Left cardiac atrium (tissue), 4 donors: Measurements from ENCODE around the gene DLAT. TPM values are rescaled to one million over a fixed set of nuclear protein-coding genes. Genes with fewer than 3 reads are reported as not detected.
"Not testable (repeated sequence)": the region's sequence is repeated elsewhere in the genome, so short reads cannot be mapped to it uniquely, and the experiment has no call there.

Experiments used
- ATAC-seq, 2 donors: fragments of 200-7000 bp; cut with Tn5 transposase; one replicate each; pipeline ENCODE4 v1.9.1; 2020; ENCODE audit warnings: mild to moderate bottlenecking in 2 of 2, moderate library complexity in 2 of 2
- DNase-seq: peaks from one replicate; pipeline ENCODE4 v3.0.0-alpha.2; 2020
- intact Hi-C, 2 donors: fragments of 100-400 bp; cut with DNase I; formaldehyde crosslinking; loops; one replicate each; pipeline versions ENCODE4 v1.14.1 to v1.15.1; 2022 to 2023
- total RNA-seq, 2 donors: library from RNA; stranded (reverse); fragmentation: NEBNext Ultra II Directional; extraction: Animal tissue kit (Norgen Biotek cat#: 25700); gene quantifications; one replicate each; pipeline ENCODE4 v1.2.1, GENCODE V29; 2021
- donor health status: DM: no; HTN: yes; CAD: no.
- donor health status: DM: no; HTN: yes; CAD: no; lungs with severe emphysema.
- donor health status: DM: yes; HTN: yes; CAD: no.
- donor health status: Dilated cardiomyopathy.

Gene DLAT
- total RNA-seq, 2 donors from 2014 or later: 98.7 to 130 TPM

GRCh38 chr11:112037527-112037926 lies 12.3 kb downstream of the DLAT start:
- DNase-seq (no peak), ATAC-seq (no peak)
- intact Hi-C loops: no loop called here

GRCh38 chr11:112042161-112042960 lies 17.2 kb downstream of the DLAT start:
- intact Hi-C loops: no loop called here
- ATAC-seq (no peak), DNase-seq (no peak)

- no peak for ATAC-seq
- no peak for DNase-seq
- intact Hi-C loops: no loop called here
Measured at GRCh38 chr11:112042961-112043304, 17.7 kb downstream of the DLAT start.

- DNase-seq (no peak), ATAC-seq (no peak)
- intact Hi-C loops: no loop called here
Measured at GRCh38 chr11:112044961-112045360, 19.8 kb downstream of the DLAT start.

GRCh38 chr11:112046647-112047046 lies 21.4 kb downstream of the DLAT start:
- DNase-seq, ATAC-seq, intact Hi-C loops: not testable (repeated sequence)

- ATAC-seq, DNase-seq, intact Hi-C loops: not testable (repeated sequence)
Measured at GRCh38 chr11:112048256-112048655, 23.0 kb downstream of the DLAT start.

GRCh38 chr11:112049777-112050176 lies 24.6 kb downstream of the DLAT start:
- intact Hi-C loops: no loop called here
- ATAC-seq (no peak), DNase-seq (no peak)

GRCh38 chr11:112050721-112051120 lies 25.5 kb downstream of the DLAT start:
- DNase-seq: no peak
- ATAC-seq: no peak
- intact Hi-C loops: no loop called here

- intact Hi-C loops: no loop called here
- DNase-seq (no peak), ATAC-seq (no peak)
Measured at GRCh38 chr11:112051768-112052167, 26.6 kb downstream of the DLAT start.

GRCh38 chr11:112057170-112057569 lies 32.0 kb downstream of the DLAT start:
- no peak for ATAC-seq
- intact Hi-C loops: no loop called here
- DNase-seq: no peak

- ATAC-seq (no peak), DNase-seq (no peak)
- intact Hi-C loops: no loop called here
Measured at GRCh38 chr11:112058103-112058502, 32.9 kb downstream of the DLAT start.

GRCh38 chr11:112062923-112063322 lies 37.7 kb downstream of the DLAT start:
- no peak for ATAC-seq

GRCh38 chr11:112073941-112074811 lies 49.0 kb downstream of the DLAT start, which contains the start of the genes NKAPD1 and PIH1D2:
Gene NKAPD1 (plus strand): TSS chr11:112074299. CDS start chr11:112075575, 1,276 bp downstream.
Gene PIH1D2 (minus strand): TSS chr11:112074017. CDS start chr11:112073174, 843 bp downstream.
- DNase-seq (peak; percentile 83), ATAC-seq (peak; percentile 92 to 94)
- intact Hi-C loops: no loop called here

More at GRCh38 chr11:112062923-112063322, 37.7 kb downstream of the DLAT start:
- intact Hi-C loops: no loop called here
- DNase-seq: no peak

GRCh38 chr11:112082729-112083128 lies 57.5 kb downstream of the DLAT start:
- DNase-seq: no peak
- intact Hi-C loops: no loop called here
- ATAC-seq: no peak

GRCh38 chr11:112085822-112086421 lies 60.7 kb downstream of the DLAT start:
- intact Hi-C loops: no loop called here
- ATAC-seq: peak; percentile 32 to 49
- DNase-seq: no peak

GRCh38 chr11:112086422-112087191 lies 61.4 kb downstream of the DLAT start, which contains the start of the genes SDHD and TIMM8B:
Gene SDHD (plus strand): TSS chr11:112086873. CDS start chr11:112086908, 35 bp downstream.
Gene TIMM8B (minus strand): TSS chr11:112086756. CDS start chr11:112086723, 33 bp downstream.
- peak; percentile 98 for ATAC-seq
- intact Hi-C loops: no loop called here
- peak; percentile 95 for DNase-seq

- ATAC-seq: peak in 1 of 2 donors; percentile 8
- intact Hi-C loops: no loop called here
- DNase-seq: no peak
Measured at GRCh38 chr11:112087212-112087611, 62.0 kb downstream of the DLAT start.

GRCh38 chr11:112095302-112095701 lies 70.1 kb downstream of the DLAT start:
- not testable (repeated sequence) for ATAC-seq

GRCh38 chr11:112096194-112096593 lies 71.0 kb downstream of the DLAT start:
- intact Hi-C loops: no loop called here
- DNase-seq (no peak), ATAC-seq (no peak)

More at GRCh38 chr11:112095302-112095701, 70.1 kb downstream of the DLAT start:
- DNase-seq, intact Hi-C loops: not testable (repeated sequence)
